GM21381 (cell line): ENCODE data around the gene TADA2B.

Experiments used
- ATAC-seq: cut with Tn5 transposase; IDR thresholded peaks from one replicate; pipeline ENCODE4 v1.9.1; 2021; ENCODE audit warnings: mild to moderate bottlenecking, moderate library complexity; ENCODE audit not compliant: unreplicated experiment

Gene TADA2B

GRCh38 chr4:7043284-7044136, at the start of gene TADA2B:
Gene TADA2B, plus strand, starts transcription at chr4:7043372. Its CDS starts 208 bp downstream, at chr4:7043580.
- ATAC-seq = peak; percentile 15

- no peak for ATAC-seq
Measured at GRCh38 chr4:6996481-6996880, 46.7 kb upstream of the TADA2B start.

- ATAC-seq = no peak
Measured at GRCh38 chr4:6999172-7000086, 43.7 kb upstream of the TADA2B start.

- no peak for ATAC-seq
Measured at GRCh38 chr4:7000421-7001176, 42.6 kb upstream of the TADA2B start.

- no peak for ATAC-seq
Measured at GRCh38 chr4:7001271-7001670, 41.9 kb upstream of the TADA2B start.

GRCh38 chr4:7002336-7002735, 40.8 kb upstream of the TADA2B start:
- ATAC-seq = no peak

- ATAC-seq = no peak
Measured at GRCh38 chr4:7003176-7003878, 39.8 kb upstream of the TADA2B start.

- no peak for ATAC-seq
Measured at GRCh38 chr4:7003879-7004240, 39.3 kb upstream of the TADA2B start.

- no peak for ATAC-seq
Measured at GRCh38 chr4:7004331-7004730, 38.8 kb upstream of the TADA2B start.

GRCh38 chr4:7005571-7005970, 37.6 kb upstream of the TADA2B start:
- ATAC-seq = no peak

- ATAC-seq = no peak
Measured at GRCh38 chr4:7006411-7006810, 36.8 kb upstream of the TADA2B start.

- ATAC-seq = no peak
Measured at GRCh38 chr4:7007142-7007907, 35.8 kb upstream of the TADA2B start.

GRCh38 chr4:7007944-7008343, 35.2 kb upstream of the TADA2B start:
- no peak for ATAC-seq

- ATAC-seq = no peak
Measured at GRCh38 chr4:7009564-7009963, 33.6 kb upstream of the TADA2B start.

GRCh38 chr4:7013175-7013574, 30.0 kb upstream of the TADA2B start:
- ATAC-seq = no peak

GRCh38 chr4:7014815-7015214, 28.4 kb upstream of the TADA2B start:
- no peak for ATAC-seq

GRCh38 chr4:7015383-7016035, 27.7 kb upstream of the TADA2B start:
- ATAC-seq = no peak

GRCh38 chr4:7016086-7016485, 27.1 kb upstream of the TADA2B start:
- ATAC-seq = no peak

- ATAC-seq = no peak
Measured at GRCh38 chr4:7016512-7016911, 26.7 kb upstream of the TADA2B start.
